Right ventricle myocardium inferior (tissue), 1 donor: Measurements from ENCODE around the gene CAPRIN2. TPM values are rescaled to one million over a fixed set of nuclear protein-coding genes. Genes with fewer than 3 reads are reported as not detected.

Source experiments
- ATAC-seq: fragments of 200-7000 bp; cut with Tn5 transposase; one replicate; pipeline ENCODE4 v1.9.1; 2020; ENCODE audit warnings: mild to moderate bottlenecking, moderate library complexity
- DNase-seq: peaks from one replicate; pipeline ENCODE4 v3.0.0; 2021; ENCODE audit errors: missing footprints
- intact Hi-C: fragments of 100-400 bp; cut with DNase I; formaldehyde crosslinking; loops from one replicate; pipeline ENCODE4 v1.11.0; 2022
- total RNA-seq: library from RNA; stranded (reverse); fragmentation: NEBNext Ultra II Directional; extraction: Animal tissue kit (Norgen Biotek cat#: 25700); gene quantifications from one replicate; pipeline ENCODE4 v1.2.1, GENCODE V29; 2021
- donor health status: DM: no; HTN: yes; CAD: no; lungs with severe emphysema.

Gene CAPRIN2
- total RNA-seq, 1 donor from 2014 or later = 23.2 TPM

- ATAC-seq (no peak), DNase-seq (no peak)
- intact Hi-C loops = no loop called here
These were observed 76.5 kb downstream of the CAPRIN2 start for GRCh38 chr12:30678221-30678620.

GRCh38 chr12:30661210-30661609 lies 93.5 kb downstream of the CAPRIN2 start:
- ATAC-seq (no peak), DNase-seq (no peak)
- intact Hi-C loops = no loop called here

Other genes starting within 250 kb of the CAPRIN2 start
- gene IPO8, start 59.1 kb downstream of the CAPRIN2 start, total RNA-seq = 21.5 TPM
- gene TSPAN11, start 171.8 kb upstream of the CAPRIN2 start, total RNA-seq = 1.5 TPM